Osteocyte (in vitro differentiated cells): ENCODE data around the gene TNFSF9. TPM values are rescaled to one million over a fixed set of nuclear protein-coding genes. Genes with fewer than 3 reads are reported as not detected.

ENCODE experiments used
- DNase-seq: peaks from one replicate; pipeline ENCODE4 v3.0.0; 2021; ENCODE audit warnings: mixed read lengths; ENCODE audit not compliant: unreplicated experiment; ENCODE audit errors: extremely low spot score
- H3K27ac Mint-ChIP-seq: one replicate; pipeline ENCODE4 v1.8.0; 2021; ENCODE audit warnings: mild to moderate bottlenecking, mixed read lengths; ENCODE audit not compliant: unreplicated experiment
- H3K27me3 Mint-ChIP-seq: one replicate; pipeline ENCODE4 v1.8.0; 2021; ENCODE audit warnings: mixed read lengths; ENCODE audit not compliant: unreplicated experiment
- H3K36me3 Mint-ChIP-seq: one replicate; pipeline ENCODE4 v1.8.0; 2021; ENCODE audit warnings: mixed read lengths; ENCODE audit not compliant: unreplicated experiment
- H3K4me1 Mint-ChIP-seq: one replicate; pipeline ENCODE4 v1.8.0; 2021; ENCODE audit warnings: mixed read lengths; ENCODE audit not compliant: unreplicated experiment
- H3K4me3 Mint-ChIP-seq: one replicate; pipeline ENCODE4 v1.8.0; 2021; ENCODE audit warnings: mild to moderate bottlenecking, moderate library complexity, mixed read lengths; ENCODE audit not compliant: unreplicated experiment
- H3K9me3 Mint-ChIP-seq: one replicate; pipeline ENCODE4 v1.8.0; 2021; ENCODE audit warnings: mixed read lengths; ENCODE audit not compliant: unreplicated experiment
- CTCF ChIP-seq: fragments of 200-600 bp; sonication (generic); IDR thresholded peaks from 2 replicates; pipeline ENCODE4 v1.5.0; 2021; ENCODE audit warnings: antibody characterized with exemption, mild to moderate bottlenecking, moderate library complexity
- total RNA-seq: library from RNA; stranded (reverse); gene quantifications from 2 replicates; pipeline ENCODE4 v1.2.1, GENCODE V29; 2021

The TNFSF9 gene
- total RNA-seq, 1 donor from 2014 or later = 1.5 TPM

DNA sequence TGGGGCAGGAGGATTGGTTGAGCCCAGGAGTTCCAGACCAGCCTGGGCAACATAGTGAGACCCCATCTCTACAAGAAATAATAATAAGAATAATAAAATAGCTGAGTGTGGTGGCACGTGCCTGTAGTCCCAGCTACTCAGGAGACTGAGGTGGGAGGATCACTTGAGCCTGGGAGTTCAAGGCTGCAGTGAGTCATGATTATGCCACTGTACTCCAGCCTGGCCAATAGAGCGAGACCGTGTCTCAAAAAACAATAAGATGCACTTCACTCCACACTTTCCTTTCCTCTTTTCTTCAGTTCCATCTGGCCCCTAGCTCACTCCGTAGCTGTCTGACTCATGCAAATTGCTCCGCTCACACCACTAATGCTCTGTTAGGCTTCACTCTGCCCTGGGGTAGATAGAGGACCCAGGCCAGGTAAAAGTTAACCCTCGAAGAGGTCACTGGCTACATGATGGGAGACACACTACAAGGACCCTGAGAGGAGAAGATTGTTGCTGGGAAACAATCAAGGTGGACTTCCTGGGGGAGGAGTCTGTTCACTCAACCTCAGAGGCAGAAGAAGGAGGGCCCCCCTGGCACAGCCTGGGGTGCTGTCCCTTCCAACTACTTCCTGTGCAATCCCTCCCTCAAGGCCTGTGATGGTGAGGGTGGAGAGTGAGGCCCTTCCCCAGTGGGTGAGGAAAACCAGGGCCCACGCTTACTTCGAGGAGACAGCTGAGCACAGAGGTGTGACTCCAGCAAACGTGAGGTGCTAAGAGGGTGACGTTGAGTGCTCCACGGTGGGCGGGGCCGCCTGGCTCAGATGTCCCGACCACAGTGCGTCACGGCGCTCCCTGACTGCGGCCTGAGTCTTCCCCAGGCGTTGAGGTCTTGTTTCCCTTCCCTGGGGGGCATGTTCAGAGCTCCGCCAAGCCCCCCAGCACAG, 8.8 kb upstream of the TNFSF9 start:
- no peak for TF ChIP-seq CTCF
- H3K36me3 Mint-ChIP-seq = no peaks in the 10 kb centered on the region
- no peaks in the 10 kb centered on the region for H3K9me3 Mint-ChIP-seq
- H3K27me3 Mint-ChIP-seq = no peaks in the 10 kb centered on the region
- peaks cover 8% of the 10 kb centered on the region for H3K4me1 Mint-ChIP-seq
- H3K27ac Mint-ChIP-seq = no peak overlapping the region
- no peak overlapping the region for H3K4me3 Mint-ChIP-seq
- DNase-seq = no peak

- peaks cover 4% of the 10 kb centered on the region for H3K4me1 Mint-ChIP-seq
- TF ChIP-seq CTCF = no peak
- no peak for DNase-seq
- H3K4me3 Mint-ChIP-seq = no peak overlapping the region
- H3K9me3 Mint-ChIP-seq = no peaks in the 10 kb centered on the region
- H3K27ac Mint-ChIP-seq = no peak overlapping the region
- no peaks in the 10 kb centered on the region for H3K27me3 Mint-ChIP-seq
- H3K36me3 Mint-ChIP-seq = no peaks in the 10 kb centered on the region
Observed at GRCh38 chr19:6522712-6523111, 8.1 kb upstream of the TNFSF9 start.

GRCh38 chr19:6524311-6524710, 6.5 kb upstream of the TNFSF9 start:
- no peaks in the 10 kb centered on the region for H3K9me3 Mint-ChIP-seq

GRCh38 chr19:6527893-6528543, 2.8 kb upstream of the TNFSF9 start:
- no peaks in the 10 kb centered on the region for H3K9me3 Mint-ChIP-seq
- TF ChIP-seq CTCF = no peak
- DNase-seq = no peak
- H3K27me3 Mint-ChIP-seq = peaks cover 12% of the 10 kb centered on the region
- no peak overlapping the region for H3K4me3 Mint-ChIP-seq
- H3K36me3 Mint-ChIP-seq = no peaks in the 10 kb centered on the region
- H3K27ac Mint-ChIP-seq = no peak overlapping the region
- H3K4me1 Mint-ChIP-seq = peaks cover 22% of the 10 kb centered on the region

More at GRCh38 chr19:6524311-6524710, 6.5 kb upstream of the TNFSF9 start:
- H3K36me3 Mint-ChIP-seq = no peaks in the 10 kb centered on the region
- H3K4me1 Mint-ChIP-seq = peaks cover 1% of the 10 kb centered on the region
- no peak overlapping the region for H3K27ac Mint-ChIP-seq
- no peak overlapping the region for H3K4me3 Mint-ChIP-seq
- no peak for DNase-seq
- no peaks in the 10 kb centered on the region for H3K27me3 Mint-ChIP-seq
- TF ChIP-seq CTCF = no peak

DNA sequence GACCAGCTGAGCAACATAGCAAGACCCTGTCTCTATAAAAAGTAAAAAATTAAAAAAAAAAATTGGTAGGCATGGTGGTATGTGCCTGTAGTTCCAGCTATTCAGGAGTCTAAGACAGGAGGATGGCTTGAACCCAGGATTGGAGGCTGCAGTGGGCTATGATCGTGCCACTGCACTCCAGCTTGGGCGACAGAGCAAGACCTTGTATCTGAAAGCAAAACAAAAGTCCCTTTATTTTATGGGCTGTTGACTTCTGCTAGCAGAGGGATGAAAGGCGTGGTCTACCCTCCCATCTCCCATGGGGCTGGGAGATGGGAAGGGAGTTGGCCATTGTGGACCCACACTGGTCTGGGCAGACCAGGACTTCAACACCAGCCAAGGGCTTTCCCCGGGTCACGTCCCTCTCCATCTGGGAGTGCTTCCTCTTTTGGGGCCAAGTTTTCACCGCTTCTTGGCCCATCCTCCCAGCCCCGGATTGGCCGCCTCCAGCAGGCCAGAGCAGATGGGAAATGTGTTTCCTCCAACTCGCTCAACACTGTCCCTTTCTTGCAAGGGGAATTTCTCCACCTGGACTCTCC, 2.2 kb upstream of the TNFSF9 start:
- Mint-ChIP-seq H3K9me3 (no peaks in the 10 kb centered on the region), H3K27ac (no peak overlapping the region), H3K4me1 (peaks cover 22% of the 10 kb centered on the region), H3K36me3 (no peaks in the 10 kb centered on the region), H3K4me3 (no peak overlapping the region), H3K27me3 (peaks cover 12% of the 10 kb centered on the region)
- no peak for DNase-seq
- TF ChIP-seq CTCF = no peak
